SK-N-SH treated with all-trans-retinoic acid at 6 μM for 48 hours (cell line): Measurements from ENCODE around the gene SEZ6L.

Experiments
- ATAC-seq: fragments of 200-7000 bp; cut with Tn5 transposase; 3 replicates; pipeline ENCODE4 v1.9.1; 2020; ENCODE audit warnings: mild to moderate bottlenecking, moderate library complexity
- BACH2 ChIP-seq: fragments of 250-450 bp; sonication (Bioruptor Pico); IDR thresholded peaks from 2 replicates; pipeline ENCODE4 v1.9.0; 2021; ENCODE audit warnings: mild to moderate bottlenecking, borderline replicate concordance
- CSDC2 ChIP-seq: fragments of 250-450 bp; sonication (Bioruptor Pico); IDR thresholded peaks from 2 replicates; pipeline ENCODE4 v1.5.0; 2020; ENCODE audit warnings: mild to moderate bottlenecking, moderate library complexity
- ESRRG ChIP-seq: fragments of 250-450 bp; sonication (Bioruptor Pico); IDR thresholded peaks from 2 replicates; pipeline ENCODE4 v1.6.1; 2021; ENCODE audit warnings: mild to moderate bottlenecking
- GLIS3 ChIP-seq: fragments of 250-450 bp; sonication (Bioruptor Pico); IDR thresholded peaks from 2 replicates; pipeline ENCODE4 v1.5.0; 2020; ENCODE audit warnings: mild to moderate bottlenecking, moderate library complexity
- ISL1 ChIP-seq: fragments of 250-450 bp; sonication (Bioruptor Pico); IDR thresholded peaks from 2 replicates; pipeline ENCODE4 v2.1.2; 2022; ENCODE audit warnings: mild to moderate bottlenecking, moderate library complexity
- OSR1 ChIP-seq: fragments of 250-450 bp; sonication (Bioruptor Pico); IDR thresholded peaks from 2 replicates; pipeline ENCODE4 v1.8.0; 2022; ENCODE audit warnings: moderate library complexity, mild to moderate bottlenecking, inconsistent platforms
- POU6F1 ChIP-seq: fragments of 250-450 bp; sonication (Bioruptor Pico); IDR thresholded peaks from 2 replicates; pipeline ENCODE4 v1.8.0; 2021; ENCODE audit warnings: low read depth, mild to moderate bottlenecking, moderate library complexity, borderline replicate concordance
- PPARA ChIP-seq: fragments of 250-450 bp; sonication (Bioruptor Pico); IDR thresholded peaks from 2 replicates; pipeline ENCODE4 v1.5.0; 2020; ENCODE audit warnings: mild to moderate bottlenecking, borderline replicate concordance
- RARB ChIP-seq: fragments of 250-450 bp; sonication (Bioruptor Pico); IDR thresholded peaks from 2 replicates; pipeline ENCODE4 v1.8.0; 2021; ENCODE audit warnings: mild to moderate bottlenecking, moderate library complexity
- SNAI2 ChIP-seq: fragments of 250-450 bp; sonication (Bioruptor Pico); IDR thresholded peaks from 2 replicates; pipeline ENCODE4 v1.5.0; 2020; ENCODE audit warnings: mild to moderate bottlenecking, moderate library complexity
- TCF4 ChIP-seq: fragments of 250-450 bp; sonication (Bioruptor Pico); IDR thresholded peaks from 2 replicates; pipeline ENCODE4 v1.8.0; 2021; ENCODE audit warnings: mild to moderate bottlenecking, moderate library complexity, borderline replicate concordance
- ZC3H10 ChIP-seq: fragments of 250-450 bp; sonication (Bioruptor Pico); IDR thresholded peaks from 2 replicates; pipeline ENCODE4 v1.5.1; 2021; ENCODE audit warnings: mild to moderate bottlenecking, moderate library complexity
- ZFP30 ChIP-seq: fragments of 450-650 bp; formaldehyde crosslinking; IDR thresholded peaks from 2 replicates; pipeline ENCODE4 v1.5.0; 2022; ENCODE audit warnings: mild to moderate bottlenecking, moderate library complexity
- ZNF565 ChIP-seq: fragments of 450-650 bp; formaldehyde crosslinking; conservative IDR thresholded peaks from 2 replicates; pipeline ENCODE4 v1.5.0; 2020; ENCODE audit warnings: low read depth, mild to moderate bottlenecking, moderate library complexity
- ZNF70 ChIP-seq: fragments of 450-650 bp; formaldehyde crosslinking; IDR thresholded peaks from 2 replicates; pipeline ENCODE4 v1.5.0; 2020; ENCODE audit warnings: mild to moderate bottlenecking, moderate library complexity
- ZNF8 ChIP-seq: fragments of 450-650 bp; formaldehyde crosslinking; IDR thresholded peaks from 2 replicates; pipeline ENCODE4 v1.5.0; 2020; ENCODE audit warnings: mild to moderate bottlenecking, moderate library complexity
- TF ChIP-seq, protein P1 (sequence below): fragments of 250-450 bp; sonication (Bioruptor Pico); IDR thresholded peaks from 2 replicates; pipeline ENCODE4 v1.5.1; 2020; ENCODE audit warnings: low read depth, mild to moderate bottlenecking, moderate library complexity
- TF ChIP-seq, protein P2 (sequence below): fragments of 250-450 bp; sonication (Bioruptor Pico); IDR thresholded peaks from 2 replicates; pipeline ENCODE4 v1.8.0; 2020; ENCODE audit warnings: mild to moderate bottlenecking, moderate library complexity, borderline replicate concordance
- TF ChIP-seq, protein P3 (sequence below): fragments of 250-450 bp; sonication (Bioruptor Pico); IDR thresholded peaks from 2 replicates; pipeline ENCODE4 v1.5.0; 2020; ENCODE audit warnings: mild to moderate bottlenecking, moderate library complexity

SEZ6L gene

GRCh38 chr22:26320447-26320846 is 151.2 kb downstream of the SEZ6L start:
- TF ChIP-seq POU6F1 (CRISPR knock-in tag) (no peak), PPARA (CRISPR knock-in tag) (no peak), ZC3H10 (CRISPR knock-in tag) (no peak), TCF4 (no peak), SNAI2 (CRISPR knock-in tag) (no peak)
- ATAC-seq: no peak

DNA sequence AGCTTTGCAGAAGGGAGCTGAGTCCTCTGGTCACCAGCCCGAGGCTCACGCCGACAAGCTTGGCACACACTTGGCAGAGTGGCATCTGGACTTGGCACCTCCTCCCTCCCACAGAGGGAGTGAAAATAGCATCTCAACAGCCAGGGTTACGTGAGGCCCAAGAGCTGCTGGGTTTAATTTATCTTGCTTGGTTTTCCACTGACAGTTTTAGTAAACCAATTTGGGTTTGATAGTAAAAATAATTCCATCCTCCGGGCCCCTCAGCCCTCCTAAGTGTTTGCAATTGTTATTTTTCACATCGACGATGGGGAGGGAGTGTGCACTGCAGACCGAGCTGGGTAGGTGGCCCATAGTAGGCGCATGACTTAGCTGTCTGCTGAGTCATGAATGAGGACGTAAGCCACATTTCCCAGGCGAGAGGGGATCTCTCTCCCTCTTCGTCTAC is 152.2 kb downstream of the SEZ6L start:
- TF ChIP-seq, protein P1, sequence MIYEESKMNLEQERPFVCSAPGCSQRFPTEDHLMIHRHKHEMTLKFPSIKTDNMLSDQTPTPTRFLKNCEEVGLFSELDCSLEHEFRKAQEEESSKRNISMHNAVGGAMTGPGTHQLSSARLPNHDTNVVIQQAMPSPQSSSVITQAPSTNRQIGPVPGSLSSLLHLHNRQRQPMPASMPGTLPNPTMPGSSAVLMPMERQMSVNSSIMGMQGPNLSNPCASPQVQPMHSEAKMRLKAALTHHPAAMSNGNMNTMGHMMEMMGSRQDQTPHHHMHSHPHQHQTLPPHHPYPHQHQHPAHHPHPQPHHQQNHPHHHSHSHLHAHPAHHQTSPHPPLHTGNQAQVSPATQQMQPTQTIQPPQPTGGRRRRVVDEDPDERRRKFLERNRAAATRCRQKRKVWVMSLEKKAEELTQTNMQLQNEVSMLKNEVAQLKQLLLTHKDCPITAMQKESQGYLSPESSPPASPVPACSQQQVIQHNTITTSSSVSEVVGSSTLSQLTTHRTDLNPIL (CRISPR knock-in tag): no peak
- no peak for TF ChIP-seq ZNF70
- TF ChIP-seq ZFP30 (CRISPR knock-in tag): no peak
- no peak for TF ChIP-seq CSDC2 (CRISPR knock-in tag)
- no peak for TF ChIP-seq RARB (CRISPR knock-in tag)
- TF ChIP-seq, protein P2, sequence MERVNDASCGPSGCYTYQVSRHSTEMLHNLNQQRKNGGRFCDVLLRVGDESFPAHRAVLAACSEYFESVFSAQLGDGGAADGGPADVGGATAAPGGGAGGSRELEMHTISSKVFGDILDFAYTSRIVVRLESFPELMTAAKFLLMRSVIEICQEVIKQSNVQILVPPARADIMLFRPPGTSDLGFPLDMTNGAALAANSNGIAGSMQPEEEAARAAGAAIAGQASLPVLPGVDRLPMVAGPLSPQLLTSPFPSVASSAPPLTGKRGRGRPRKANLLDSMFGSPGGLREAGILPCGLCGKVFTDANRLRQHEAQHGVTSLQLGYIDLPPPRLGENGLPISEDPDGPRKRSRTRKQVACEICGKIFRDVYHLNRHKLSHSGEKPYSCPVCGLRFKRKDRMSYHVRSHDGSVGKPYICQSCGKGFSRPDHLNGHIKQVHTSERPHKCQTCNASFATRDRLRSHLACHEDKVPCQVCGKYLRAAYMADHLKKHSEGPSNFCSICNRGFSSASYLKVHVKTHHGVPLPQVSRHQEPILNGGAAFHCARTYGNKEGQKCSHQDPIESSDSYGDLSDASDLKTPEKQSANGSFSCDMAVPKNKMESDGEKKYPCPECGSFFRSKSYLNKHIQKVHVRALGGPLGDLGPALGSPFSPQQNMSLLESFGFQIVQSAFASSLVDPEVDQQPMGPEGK (CRISPR knock-in tag): no peak
- no peak for TF ChIP-seq ESRRG
- TF ChIP-seq GLIS3 (CRISPR knock-in tag): no peak
- no peak for TF ChIP-seq BACH2 (CRISPR knock-in tag)
- no peak for TF ChIP-seq OSR1 (CRISPR knock-in tag)
- TF ChIP-seq ZNF565 (CRISPR knock-in tag): no peak
- no peak for TF ChIP-seq ZC3H10 (CRISPR knock-in tag)
- TF ChIP-seq POU6F1 (CRISPR knock-in tag): no peak
- no peak for TF ChIP-seq TCF4
- TF ChIP-seq, all 23 proteins: peak for 0
- peak; percentile 55 for ATAC-seq

- TF ChIP-seq ZC3H10 (CRISPR knock-in tag): no peak
- TF ChIP-seq ISL1 (CRISPR knock-in tag): peak; percentile 24; the same call in 1 of the 2 replicates
- TF ChIP-seq, protein P3, sequence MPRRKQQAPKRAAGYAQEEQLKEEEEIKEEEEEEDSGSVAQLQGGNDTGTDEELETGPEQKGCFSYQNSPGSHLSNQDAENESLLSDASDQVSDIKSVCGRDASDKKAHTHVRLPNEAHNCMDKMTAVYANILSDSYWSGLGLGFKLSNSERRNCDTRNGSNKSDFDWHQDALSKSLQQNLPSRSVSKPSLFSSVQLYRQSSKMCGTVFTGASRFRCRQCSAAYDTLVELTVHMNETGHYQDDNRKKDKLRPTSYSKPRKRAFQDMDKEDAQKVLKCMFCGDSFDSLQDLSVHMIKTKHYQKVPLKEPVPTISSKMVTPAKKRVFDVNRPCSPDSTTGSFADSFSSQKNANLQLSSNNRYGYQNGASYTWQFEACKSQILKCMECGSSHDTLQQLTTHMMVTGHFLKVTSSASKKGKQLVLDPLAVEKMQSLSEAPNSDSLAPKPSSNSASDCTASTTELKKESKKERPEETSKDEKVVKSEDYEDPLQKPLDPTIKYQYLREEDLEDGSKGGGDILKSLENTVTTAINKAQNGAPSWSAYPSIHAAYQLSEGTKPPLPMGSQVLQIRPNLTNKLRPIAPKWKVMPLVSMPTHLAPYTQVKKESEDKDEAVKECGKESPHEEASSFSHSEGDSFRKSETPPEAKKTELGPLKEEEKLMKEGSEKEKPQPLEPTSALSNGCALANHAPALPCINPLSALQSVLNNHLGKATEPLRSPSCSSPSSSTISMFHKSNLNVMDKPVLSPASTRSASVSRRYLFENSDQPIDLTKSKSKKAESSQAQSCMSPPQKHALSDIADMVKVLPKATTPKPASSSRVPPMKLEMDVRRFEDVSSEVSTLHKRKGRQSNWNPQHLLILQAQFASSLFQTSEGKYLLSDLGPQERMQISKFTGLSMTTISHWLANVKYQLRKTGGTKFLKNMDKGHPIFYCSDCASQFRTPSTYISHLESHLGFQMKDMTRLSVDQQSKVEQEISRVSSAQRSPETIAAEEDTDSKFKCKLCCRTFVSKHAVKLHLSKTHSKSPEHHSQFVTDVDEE: no peak
- peak; percentile 80 for ATAC-seq
Measured at GRCh38 chr22:26322179-26322905, 153.1 kb downstream of the SEZ6L start.

GRCh38 chr22:26323013-26323412 is 153.8 kb downstream of the SEZ6L start:
- no peak for TF ChIP-seq CSDC2 (CRISPR knock-in tag)
- TF ChIP-seq, protein P3: no peak
- no peak for TF ChIP-seq SNAI2 (CRISPR knock-in tag)
- no peak for TF ChIP-seq RARB (CRISPR knock-in tag)
- no peak for TF ChIP-seq BACH2 (CRISPR knock-in tag)
- TF ChIP-seq ESRRG: no peak
- TF ChIP-seq ZNF8 (CRISPR knock-in tag): no peak
- no peak for TF ChIP-seq ZC3H10 (CRISPR knock-in tag)
- TF ChIP-seq ZNF70: no peak
- no peak for TF ChIP-seq POU6F1 (CRISPR knock-in tag)
- no peak for TF ChIP-seq ISL1 (CRISPR knock-in tag)
- ATAC-seq: no peak
